ENCODE measurements around the gene PFKFB4. TPM values are rescaled to one million over a fixed set of nuclear protein-coding genes. Genes with fewer than 3 reads are reported as not detected.

Gene PFKFB4
- total and polyA plus RNA-seq, 2 of the 8 experiments (the other 6 are each of a cell fraction or from before 2014, with no cell fraction given) = 10.7 to 20.1 TPM

- TF ChIP-seq CHD2 (IDR thresholded peaks at IDR 0.05; ENCODE audit: low read length) = no peak
- TF ChIP-seq TBP (IDR thresholded peaks at IDR 0.05; ENCODE audit: low read depth, low read length) = no peak
- no peak for TF ChIP-seq TAF7 (optimal IDR thresholded peaks at IDR 0.05; ENCODE audit: borderline replicate concordance, low read depth, low read length)
- TF ChIP-seq RAD21 (IDR thresholded peaks at IDR 0.05 in 1 of 2, conservative IDR thresholded peaks at IDR 0.05 in 1 of 2; ENCODE audit: low read depth in 2 of 2, low read length in 2 of 2) = no peak
These were observed 18.8 kb upstream of the PFKFB4 start (continued) for GRCh38 chr3:48575366-48575765.

Measured in H1 (cell line).